HG02571 (cell line): Measurements from ENCODE around the gene FAHD2A.
"Not testable (repeated sequence)": the region's sequence is repeated elsewhere in the genome, so short reads cannot be mapped to it uniquely, and the experiment has no call there.

Experiments
- ATAC-seq: cut with Tn5 transposase; IDR thresholded peaks from one replicate; pipeline ENCODE4 v1.9.1; 2021; ENCODE audit warnings: mild to moderate bottlenecking, moderate library complexity; ENCODE audit not compliant: unreplicated experiment

FAHD2A gene

DNA sequence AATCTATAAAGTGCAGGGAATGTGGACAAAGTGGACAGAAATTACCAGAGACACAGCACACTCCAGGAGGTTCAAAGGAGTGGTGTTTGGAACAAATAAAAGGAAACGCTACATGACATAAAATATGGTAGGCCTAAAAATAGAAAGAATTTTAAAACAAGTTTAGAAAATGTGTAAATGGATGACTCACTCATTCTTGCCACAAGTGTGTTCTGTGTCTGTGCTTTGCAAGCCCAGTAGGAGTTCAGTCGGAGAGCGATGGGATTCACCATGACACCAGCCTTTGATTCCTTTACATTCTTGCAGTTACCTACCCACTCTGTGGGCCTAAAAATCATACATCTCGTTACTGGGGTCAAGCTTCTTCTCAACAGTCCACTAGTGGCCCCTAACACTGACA lies 30.9 kb downstream of the FAHD2A start:
- ATAC-seq = not testable (repeated sequence)

DNA sequence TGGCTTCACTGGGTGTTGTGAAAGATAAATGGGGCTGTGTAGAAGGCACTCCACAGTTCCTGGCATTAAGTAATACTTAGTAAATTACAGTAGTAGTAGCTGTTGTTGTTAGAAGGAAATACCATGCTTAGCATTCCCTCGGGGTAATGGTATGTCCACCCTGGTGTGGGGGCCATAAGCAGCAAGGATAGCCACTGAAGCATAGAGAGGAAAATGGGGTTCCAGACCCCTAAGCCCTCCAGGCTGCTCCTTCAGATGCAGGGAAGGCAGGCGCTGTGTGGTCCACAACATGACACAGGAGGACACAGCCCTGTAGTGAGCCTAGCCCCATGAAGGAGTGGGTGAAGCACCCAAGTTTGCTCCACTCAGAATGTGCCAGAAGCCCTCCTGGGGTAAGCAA lies 31.5 kb downstream of the FAHD2A start:
- not testable (repeated sequence) for ATAC-seq

DNA sequence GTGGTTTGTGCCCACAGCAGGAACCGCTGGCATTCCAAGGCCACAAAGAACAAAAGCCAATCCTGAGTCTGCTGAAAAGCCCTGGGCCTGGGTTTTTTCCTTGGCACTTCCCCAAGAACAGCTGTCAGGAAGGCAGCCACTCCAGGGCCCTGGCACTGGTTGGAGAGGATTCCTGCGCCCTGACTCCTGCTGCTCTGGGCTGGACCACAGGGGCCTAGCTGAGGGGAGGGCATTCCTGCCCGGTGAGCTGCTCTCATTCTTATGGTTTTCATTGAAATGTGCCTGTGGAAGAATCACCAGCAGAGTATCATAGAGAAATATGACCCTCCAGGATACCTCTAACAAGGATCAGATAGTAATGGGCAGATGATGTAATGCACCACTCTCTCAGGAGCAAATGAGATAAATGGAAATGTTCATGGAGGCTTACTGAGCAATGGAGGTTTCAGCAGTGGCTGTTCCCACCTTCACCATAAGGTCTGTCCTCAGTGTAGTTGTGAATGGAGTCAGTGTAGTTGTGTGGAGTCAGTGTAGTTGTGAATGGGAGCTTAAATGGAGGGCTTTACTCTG lies 32.1 kb downstream of the FAHD2A start:
- ATAC-seq = not testable (repeated sequence)

DNA sequence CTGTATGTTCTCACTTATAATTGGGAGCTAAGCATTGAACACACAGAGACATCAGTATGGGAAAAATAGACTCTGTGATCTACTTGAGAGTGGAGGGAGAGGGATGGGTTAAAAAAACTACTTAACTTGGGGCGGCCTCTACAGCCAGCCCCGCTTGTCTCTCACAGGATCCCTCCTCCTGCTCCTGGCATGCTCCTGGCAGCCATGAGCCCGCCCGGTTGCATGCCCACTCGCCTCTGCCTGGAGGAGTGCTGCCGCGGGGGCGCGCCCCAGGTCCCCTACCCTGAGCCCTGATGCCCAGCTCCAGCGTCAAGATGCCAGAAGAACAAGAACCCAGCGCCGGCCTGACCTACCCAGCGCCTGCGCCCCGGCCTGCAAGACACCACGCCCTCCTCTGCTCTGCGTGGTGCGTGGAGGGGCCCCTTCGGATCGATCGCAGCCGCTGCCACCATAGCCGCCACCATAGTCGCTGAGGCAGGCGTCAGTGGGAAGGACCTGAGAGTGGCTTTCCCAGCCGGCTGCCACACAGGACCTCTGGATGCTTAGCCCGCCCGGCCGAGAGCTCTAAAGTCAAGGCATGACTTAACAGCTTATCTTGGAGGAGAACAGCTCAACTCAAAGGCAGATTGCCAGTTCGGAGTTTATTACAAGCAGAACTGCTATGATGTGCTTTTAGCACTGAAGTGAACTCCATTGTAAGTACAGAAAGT lies 32.8 kb downstream of the FAHD2A start:
- ATAC-seq = not testable (repeated sequence)

DNA sequence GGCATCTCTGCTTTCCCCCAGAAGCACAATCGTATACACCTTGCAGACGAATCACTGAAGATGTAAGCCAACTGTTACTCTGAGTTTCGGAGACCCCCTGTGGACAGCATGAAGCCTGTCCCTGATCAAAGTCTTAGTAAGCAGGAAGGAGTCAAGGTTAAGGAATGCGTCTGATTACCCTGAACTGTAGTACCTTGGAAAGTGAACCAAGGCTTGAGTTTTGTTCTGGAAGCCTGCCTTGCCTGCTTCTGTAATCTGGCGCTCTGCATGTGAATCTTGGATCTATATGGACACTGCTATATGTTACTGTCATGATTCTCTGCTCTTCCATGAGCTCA lies 33.3 kb downstream of the FAHD2A start:
- not testable (repeated sequence) for ATAC-seq

DNA sequence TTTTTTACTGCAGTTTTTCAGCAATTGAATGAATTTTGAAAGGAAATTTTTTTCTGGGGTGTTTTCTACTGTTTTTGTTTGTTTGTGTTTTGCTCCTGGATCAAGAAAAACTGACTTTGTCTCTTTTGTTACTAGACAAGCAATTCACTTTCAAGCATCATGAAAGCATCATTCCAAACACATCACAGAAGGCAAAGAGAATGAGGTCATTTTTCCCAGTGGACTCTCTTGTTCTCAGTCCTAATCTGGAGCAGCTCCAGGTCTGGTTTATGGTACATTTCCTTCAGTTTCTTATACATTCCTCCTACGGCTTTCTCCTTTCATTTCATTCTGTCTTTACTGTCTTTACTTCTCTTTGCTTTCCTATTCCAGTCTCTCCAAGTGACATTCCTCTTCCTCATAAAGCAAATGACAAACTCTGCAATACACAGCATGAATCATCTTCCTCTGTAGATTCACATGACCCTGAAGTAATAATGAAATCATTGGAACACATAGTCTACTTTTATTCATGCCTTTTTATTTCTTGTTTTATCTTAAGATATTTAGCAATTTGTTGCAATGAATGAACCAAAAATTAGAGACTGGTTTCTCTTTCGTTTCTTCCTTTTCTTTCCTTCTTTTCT lies 40.1 kb downstream of the FAHD2A start:
- not testable (repeated sequence) for ATAC-seq

DNA sequence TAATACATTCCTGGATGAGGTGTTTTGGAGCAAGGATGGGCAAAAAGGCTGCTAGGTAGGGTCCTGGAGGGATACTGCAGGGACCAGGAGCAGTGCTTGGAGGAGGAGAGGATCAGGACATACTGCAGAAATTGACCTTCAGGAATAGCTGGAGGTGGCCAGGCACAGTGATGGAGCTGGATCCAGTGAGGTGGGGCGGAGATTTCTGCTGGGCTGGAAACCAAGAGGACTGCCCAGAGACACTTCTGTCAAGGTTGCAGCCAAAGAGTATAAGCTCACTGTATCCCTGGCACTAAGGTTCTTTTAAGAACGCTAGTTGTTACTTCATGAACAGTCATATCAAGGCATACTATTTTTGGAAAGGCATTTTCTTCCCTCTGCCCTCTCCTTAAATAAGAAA lies 42.8 kb downstream of the FAHD2A start:
- ATAC-seq = not testable (repeated sequence)

DNA sequence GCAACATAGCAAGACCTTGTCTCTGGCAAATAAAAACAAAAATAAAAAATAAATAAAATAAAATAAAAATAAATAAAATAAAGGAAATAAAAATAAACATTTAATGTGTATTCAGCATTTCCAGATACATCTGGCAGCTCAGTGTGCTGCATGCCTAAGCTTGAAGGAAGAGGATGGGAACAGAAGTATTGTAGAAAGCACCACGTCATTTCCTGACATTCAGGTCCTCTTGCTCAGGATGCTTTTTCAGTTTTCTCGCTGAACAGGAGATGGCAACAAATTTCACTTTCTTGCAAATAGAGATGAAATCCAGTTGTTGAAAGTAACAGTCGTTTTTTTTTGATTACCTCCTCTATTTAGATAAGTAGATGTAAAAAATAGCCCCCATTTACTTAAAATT lies 60.8 kb downstream of the FAHD2A start:
- ATAC-seq = not testable (repeated sequence)
